ENCODE data around the gene DCLK1. TPM values are rescaled to one million over a fixed set of nuclear protein-coding genes. Genes with fewer than 3 reads are reported as not detected.

DCLK1 gene
- total RNA-seq, 1 experiment from 2014 or later, result 36.2 TPM

DNA sequence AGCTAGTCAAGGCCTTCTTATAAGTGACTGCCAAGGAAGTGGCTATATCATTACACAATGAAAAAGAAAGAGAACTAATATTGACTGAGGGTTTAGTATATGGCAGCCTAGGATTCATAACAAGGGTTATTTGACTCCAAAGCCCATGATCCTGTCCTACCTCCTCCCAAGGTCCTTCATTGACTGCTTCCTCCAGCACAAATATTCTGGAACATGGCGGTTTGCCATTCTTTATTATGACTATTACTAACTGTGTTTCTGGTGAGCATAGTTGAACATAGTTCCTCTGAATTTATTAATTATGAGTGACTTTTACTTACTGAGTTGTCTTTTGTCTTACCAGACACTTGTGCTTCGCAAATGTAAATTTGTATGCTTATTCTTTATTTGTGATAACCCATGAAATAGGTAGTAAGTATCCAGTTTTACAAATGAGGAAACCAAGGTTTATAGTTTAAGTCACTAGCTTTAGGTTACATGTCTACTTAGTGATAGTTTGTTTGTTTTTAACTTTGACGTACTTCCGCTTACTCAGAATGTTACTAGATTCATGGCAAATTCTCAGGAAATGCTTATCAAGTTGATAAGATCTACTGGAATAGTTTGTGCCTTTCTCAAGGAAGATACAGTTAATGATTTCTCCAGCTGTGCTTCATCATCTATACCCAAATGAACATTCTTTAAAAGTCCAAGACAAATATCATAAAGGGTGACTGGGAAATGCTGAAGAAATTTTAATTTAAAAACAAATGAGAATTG lies 15.5 kb upstream of the DCLK1 start:
- Histone ChIP-seq H3K79me2 (ENCODE audit: insufficient read depth, low read length) (no peaks in the 10 kb centered on the region), H3K4me2 (ENCODE audit: insufficient read depth, insufficient read length, low read length) (no peak overlapping the region), H2BK12ac (ENCODE audit: insufficient read length, low read depth, low read length) (no peak overlapping the region), H4K20me1 (ENCODE audit: control insufficient read depth, insufficient read depth, insufficient read length) (no peaks in the 10 kb centered on the region), H2BK20ac (ENCODE audit: low read depth, low read length, poor library complexity, severe bottlenecking) (no peak overlapping the region), H3K79me1 (ENCODE audit: insufficient read depth, low read depth, low read length, poor library complexity, severe bottlenecking) (no peaks in the 10 kb centered on the region), H2AK5ac (ENCODE audit: insufficient read length, low read length) (no peak overlapping the region), H2AFZ (ENCODE audit: low read length) (no peak overlapping the region), H3K4me1 (ENCODE audit: insufficient read depth, low read length) (no peaks in the 10 kb centered on the region), H3K9ac (ENCODE audit: extremely low read depth, insufficient read length, low read length) (no peak overlapping the region), H3K23ac (ENCODE audit: insufficient read length, low read depth, low read length) (no peak overlapping the region), H3T11ph (ENCODE audit: low read length) (no peak overlapping the region), H2BK120ac (ENCODE audit: low read depth, low read length, poor library complexity, severe bottlenecking) (no peak overlapping the region), H3K18ac (ENCODE audit: insufficient read length, low read depth, low read length) (no peak overlapping the region), H3K9me3 (ENCODE audit: control insufficient read depth, low read depth, low read length) (no peaks in the 10 kb centered on the region), H4K8ac (replicated peaks; ENCODE audit: insufficient read length, low read depth, low read length) (no peak overlapping the region), H3K23me2 (ENCODE audit: insufficient read length, low read depth, low read length, poor library complexity, severe bottlenecking) (no peaks in the 10 kb centered on the region), H3K4ac (ENCODE audit: low read depth, low read length) (no peak overlapping the region), H4K5ac (ENCODE audit: insufficient read length, low read depth, low read length) (no peak overlapping the region), H3K56ac (ENCODE audit: insufficient read length, low read depth, low read length) (no peak overlapping the region), H3K14ac (ENCODE audit: insufficient read depth, low read length) (no peak overlapping the region), H3K27me3 (ENCODE audit: insufficient read depth, low read length) (no peaks in the 10 kb centered on the region), H3K27ac (ENCODE audit: insufficient read length, low read depth, low read length) (no peak overlapping the region), H2BK15ac (ENCODE audit: low read depth, low read length) (no peak overlapping the region), H4K91ac (ENCODE audit: insufficient read length, low read depth, low read length) (no peak overlapping the region), H2BK5ac (ENCODE audit: insufficient read length, low read length) (no peak overlapping the region)
- H3K9me3 Mint-ChIP-seq, result peaks cover 3 to 13% of the 10 kb centered on the region in 2 experiments; a peak in 4 of 5 replicates
- peaks cover 0 to 6% (median 0%) of the 10 kb centered on the region in 3 experiments; a peak in 3 of 7 replicates for H3K36me3 Mint-ChIP-seq (ENCODE audit: insufficient read depth in 1 of 3, low read depth in 3 of 3)
- peaks cover 5 to 10% of the 10 kb centered on the region in 2 experiments for H3K4me1 Mint-ChIP-seq
- H3K27me3 Mint-ChIP-seq (ENCODE audit: low read depth), result no peaks in the 10 kb centered on the region
- H3K4me3 Mint-ChIP-seq, result no peak overlapping the region
- no CpG with 5 or more reads among the region's 4 CpGs for WGBS (ENCODE audit: extremely low coverage, insufficient read length, low lambda C conversion rate)
- no peak overlapping the region for H3K27ac Mint-ChIP-seq
- DNase-seq, result no peak
- TF ChIP-seq, protein P1, sequence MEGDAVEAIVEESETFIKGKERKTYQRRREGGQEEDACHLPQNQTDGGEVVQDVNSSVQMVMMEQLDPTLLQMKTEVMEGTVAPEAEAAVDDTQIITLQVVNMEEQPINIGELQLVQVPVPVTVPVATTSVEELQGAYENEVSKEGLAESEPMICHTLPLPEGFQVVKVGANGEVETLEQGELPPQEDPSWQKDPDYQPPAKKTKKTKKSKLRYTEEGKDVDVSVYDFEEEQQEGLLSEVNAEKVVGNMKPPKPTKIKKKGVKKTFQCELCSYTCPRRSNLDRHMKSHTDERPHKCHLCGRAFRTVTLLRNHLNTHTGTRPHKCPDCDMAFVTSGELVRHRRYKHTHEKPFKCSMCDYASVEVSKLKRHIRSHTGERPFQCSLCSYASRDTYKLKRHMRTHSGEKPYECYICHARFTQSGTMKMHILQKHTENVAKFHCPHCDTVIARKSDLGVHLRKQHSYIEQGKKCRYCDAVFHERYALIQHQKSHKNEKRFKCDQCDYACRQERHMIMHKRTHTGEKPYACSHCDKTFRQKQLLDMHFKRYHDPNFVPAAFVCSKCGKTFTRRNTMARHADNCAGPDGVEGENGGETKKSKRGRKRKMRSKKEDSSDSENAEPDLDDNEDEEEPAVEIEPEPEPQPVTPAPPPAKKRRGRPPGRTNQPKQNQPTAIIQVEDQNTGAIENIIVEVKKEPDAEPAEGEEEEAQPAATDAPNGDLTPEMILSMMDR (conservative IDR thresholded peaks at IDR 0.05), result no peak
